Activated CD4-positive, alpha-beta T cell treated with anti-CD3 and anti-CD28 coated beads, Interleukin-10, Interleukin-2, amounts not matched to agents 100 ng/mL and 50 ng/mL, durations not matched to agents 16 hours and 8 hours (primary cell): Measurements from ENCODE around the gene BCL3.
"Not testable (repeated sequence)": the region's sequence is repeated elsewhere in the genome, so short reads cannot be mapped to it uniquely, and the experiment has no call there.

Source experiments
- DNase-seq: peaks from one replicate; pipeline ENCODE4 v3.0.0-alpha.2; 2020

BCL3 gene

DNA sequence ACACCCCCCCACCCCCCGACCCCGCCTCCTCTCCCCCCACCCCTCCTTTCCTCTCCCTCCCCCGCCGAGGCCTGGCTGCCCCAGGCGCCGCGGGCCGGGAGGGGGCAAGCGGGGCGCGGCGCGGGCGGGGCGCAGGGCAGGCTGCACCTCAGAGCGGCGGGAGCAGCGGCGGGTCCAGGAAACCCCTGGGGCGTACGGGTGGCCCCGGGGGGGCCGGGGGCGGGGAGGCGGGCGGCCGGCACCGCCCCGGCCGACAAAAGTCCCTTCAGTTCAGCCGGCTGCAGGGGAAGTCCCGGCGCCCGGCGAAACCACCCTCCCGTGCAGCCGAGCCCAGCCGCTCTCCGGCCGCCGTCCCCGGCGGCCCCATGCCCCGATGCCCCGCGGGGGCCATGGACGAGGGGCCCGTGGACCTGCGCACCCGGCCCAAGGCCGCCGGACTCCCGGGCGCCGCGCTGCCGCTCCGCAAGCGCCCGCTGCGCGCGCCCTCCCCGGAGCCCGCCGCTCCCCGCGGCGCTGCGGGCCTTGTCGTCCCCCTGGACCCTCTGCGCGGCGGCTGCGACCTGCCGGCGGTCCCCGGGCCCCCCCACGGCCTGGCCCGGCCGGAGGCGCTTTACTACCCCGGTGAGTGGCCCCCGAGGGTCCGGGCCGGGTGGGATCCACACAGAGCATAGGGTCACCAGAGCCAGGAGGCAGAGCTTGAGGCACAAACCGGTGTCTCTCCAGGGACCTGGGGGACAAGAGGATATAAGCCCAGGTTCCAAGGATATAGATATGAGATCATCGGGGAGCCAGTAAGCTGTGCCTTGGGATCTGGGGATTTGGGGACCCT, at the start of gene BCL3:
Gene BCL3 (plus strand): TSS at position 283 of the 829 bp plus-strand sequence. CDS start 83 bp downstream, at position 366.
- DNase-seq: peak; percentile 88

- DNase-seq: no peak
Observed at GRCh38 chr19:44700547-44700946, 48.0 kb upstream of the BCL3 start.

DNA sequence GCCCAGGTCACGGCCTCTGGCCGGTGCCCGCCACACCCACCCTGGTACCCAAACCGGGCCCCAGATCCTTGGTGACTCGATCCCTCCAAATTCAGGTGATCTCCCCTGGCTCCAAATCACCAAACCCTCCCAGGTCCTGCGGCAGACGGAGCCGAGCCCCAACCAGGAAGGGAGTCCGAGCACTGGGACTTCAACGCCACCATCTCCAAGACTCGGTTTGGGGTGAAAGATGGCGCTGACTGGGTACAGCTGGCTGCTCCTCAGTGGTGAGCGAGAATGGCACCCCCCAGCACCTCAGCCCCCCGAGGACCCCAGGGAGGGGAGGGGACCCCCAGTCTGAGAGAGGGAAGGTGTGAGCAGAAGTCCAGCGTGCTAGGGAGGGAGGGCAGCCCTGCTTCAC, 47.3 kb upstream of the BCL3 start:
- no peak for DNase-seq

- no peak for DNase-seq
Observed at GRCh38 chr19:44702551-44703176, 45.8 kb upstream of the BCL3 start.

- no peak for DNase-seq
Observed at GRCh38 chr19:44703336-44704078, 45.0 kb upstream of the BCL3 start.

DNA sequence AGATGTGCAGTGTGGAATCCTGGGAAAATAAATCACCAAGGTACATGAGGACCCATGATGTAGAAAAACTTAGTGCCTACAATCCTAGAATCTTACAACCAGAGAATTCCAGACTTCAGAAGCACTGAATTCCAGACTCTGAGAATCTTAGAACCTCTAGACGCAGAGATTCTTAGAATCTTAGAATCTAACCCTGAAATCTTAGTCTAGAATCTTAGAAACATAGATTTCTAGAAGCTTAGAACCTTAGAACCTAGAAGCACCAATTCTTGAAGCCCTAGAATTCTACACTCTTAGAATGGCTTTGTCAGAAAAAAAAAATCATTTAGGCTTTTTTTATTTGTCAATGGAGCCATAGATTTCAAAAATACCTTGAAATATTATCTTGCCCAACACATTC, 43.5 kb upstream of the BCL3 start:
- no peak for DNase-seq

DNA sequence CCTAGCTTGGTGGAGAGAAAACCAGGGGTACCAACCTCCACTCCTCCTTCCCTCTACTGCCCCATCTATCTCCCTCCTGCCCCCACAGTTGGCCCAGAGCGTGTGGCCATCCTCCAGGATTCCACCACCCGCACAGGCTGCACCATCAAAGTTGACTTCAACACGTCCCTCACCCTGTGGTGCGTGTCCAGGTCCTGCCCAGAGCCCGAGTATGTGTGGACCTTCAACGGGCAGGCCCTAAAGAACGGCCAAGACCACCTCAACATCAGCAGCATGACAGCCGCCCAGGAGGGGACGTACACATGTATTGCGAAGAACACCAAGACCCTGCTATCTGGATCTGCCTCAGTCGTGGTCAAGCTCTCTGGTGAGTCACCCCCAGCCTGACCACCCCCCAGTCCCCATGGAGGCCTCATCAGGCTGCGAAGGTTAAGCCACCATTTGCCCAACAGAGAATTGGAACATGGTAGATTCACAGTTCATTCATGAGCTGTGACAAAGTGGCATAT, 43.0 kb upstream of the BCL3 start:
- DNase-seq: no peak

- no peak for DNase-seq
Observed at GRCh38 chr19:44706506-44707236, 41.8 kb upstream of the BCL3 start.

DNA sequence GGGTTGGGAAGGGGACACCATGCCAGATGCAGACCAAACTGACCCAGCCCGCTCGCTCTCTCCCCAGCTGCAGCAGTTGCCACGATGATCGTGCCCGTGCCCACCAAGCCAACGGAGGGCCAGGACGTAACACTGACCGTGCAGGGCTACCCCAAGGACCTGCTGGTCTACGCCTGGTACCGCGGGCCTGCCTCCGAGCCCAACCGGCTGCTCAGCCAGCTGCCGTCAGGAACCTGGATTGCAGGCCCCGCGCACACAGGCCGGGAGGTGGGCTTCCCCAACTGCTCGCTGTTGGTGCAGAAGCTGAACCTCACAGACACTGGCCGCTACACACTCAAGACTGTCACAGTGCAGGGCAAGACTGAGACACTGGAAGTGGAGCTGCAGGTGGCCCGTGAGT, 40.7 kb upstream of the BCL3 start:
- no peak for DNase-seq

- DNase-seq: no peak
Observed at GRCh38 chr19:44708940-44709339, 39.6 kb upstream of the BCL3 start.

DNA sequence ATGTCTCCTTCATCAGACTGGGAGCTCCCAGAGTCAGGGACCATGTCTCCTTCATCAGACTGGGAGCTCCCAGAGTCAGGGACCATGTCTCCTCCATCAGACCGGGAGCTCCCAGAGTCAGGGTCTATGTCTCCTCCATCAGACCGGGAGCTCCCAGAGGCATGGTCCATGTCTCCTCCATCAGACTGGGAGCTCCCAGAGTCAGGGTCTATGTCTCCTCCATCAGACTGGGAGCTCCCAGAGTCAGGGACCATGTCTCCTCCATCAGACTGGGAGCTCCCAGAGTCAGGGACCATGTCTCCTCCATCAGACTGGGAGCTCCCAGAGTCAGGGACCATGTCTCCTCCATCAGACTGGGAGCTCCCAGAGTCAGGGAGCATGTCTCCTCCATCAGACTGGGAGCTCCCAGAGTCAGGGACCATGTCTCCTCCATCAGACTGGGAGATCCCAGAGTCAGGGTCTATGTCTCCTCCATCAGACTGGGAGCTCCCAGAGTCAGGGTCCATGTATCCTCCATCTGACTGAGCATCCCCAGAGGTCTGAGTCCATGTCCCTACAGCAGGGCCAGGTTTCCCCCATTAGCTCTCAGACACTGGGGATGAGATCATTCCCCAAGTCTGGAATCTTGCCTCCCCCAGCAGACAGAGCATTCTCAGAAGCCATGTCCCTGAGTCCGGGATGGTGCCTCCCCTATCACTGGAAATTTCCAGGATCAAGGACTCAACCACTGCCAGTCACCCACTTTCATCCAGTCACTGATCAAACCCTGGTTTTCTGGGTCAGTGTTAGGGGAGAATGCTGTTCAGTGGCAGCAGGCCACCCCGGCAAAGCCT, 38.9 kb upstream of the BCL3 start:
- DNase-seq: not testable (repeated sequence)

GRCh38 chr19:44710483-44710882, 38.0 kb upstream of the BCL3 start:
- DNase-seq: no peak

- DNase-seq: no peak
Observed at GRCh38 chr19:44712864-44713515, 35.5 kb upstream of the BCL3 start.

DNA sequence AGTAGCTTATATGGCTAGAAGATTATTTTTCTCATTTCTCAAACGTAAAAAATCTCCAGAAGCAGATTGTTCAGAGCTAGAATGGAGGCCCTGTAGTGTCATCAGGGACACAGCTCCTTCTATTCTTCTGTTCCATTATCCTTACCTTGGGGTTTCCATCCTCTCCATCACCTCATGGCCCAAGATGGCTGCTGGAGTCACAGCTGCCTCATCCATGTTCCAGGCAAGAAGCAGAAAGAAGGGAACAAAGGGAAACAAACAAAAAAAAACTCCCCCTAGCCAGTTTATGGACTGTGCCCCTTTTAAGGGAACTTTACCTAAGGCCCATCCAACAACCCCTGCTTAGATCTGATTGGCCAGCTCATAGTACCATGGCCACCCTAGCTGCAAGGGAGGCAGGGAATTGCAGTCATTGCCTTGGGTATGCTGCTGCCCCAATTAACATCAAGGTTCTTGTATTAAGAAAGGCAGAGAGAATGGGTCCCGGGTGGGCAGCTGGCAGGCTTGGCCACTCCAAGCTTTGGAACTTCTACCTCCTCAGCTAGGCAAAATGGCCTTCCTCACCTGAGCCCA, 33.8 kb upstream of the BCL3 start:
- DNase-seq: no peak

- no peak for DNase-seq
Observed at GRCh38 chr19:44717603-44718002, 30.9 kb upstream of the BCL3 start.

- no peak for DNase-seq
Observed at GRCh38 chr19:44718441-44719261, 29.9 kb upstream of the BCL3 start.

GRCh38 chr19:44719262-44719701, 29.2 kb upstream of the BCL3 start:
- DNase-seq: no peak

DNA sequence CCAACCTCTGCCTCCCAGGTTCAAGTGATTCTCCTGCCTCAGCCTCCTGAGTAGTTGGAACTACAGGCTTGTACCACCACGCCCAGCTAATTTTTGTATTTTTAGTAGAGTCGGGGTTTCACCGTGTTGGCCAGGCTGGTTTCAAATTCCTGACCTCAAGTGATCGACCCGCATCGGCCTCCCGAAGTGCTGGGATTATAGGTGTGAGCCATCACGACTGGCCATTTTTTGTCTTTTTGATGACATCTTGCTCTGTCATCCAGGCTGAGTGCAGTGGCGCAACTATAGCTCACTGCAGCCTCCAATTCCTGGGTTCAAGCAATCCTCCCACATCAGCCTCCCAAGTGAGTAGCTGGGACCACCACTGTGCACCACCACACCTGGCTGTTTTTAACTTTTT, 28.1 kb upstream of the BCL3 start:
- DNase-seq: not testable (repeated sequence)

GRCh38 chr19:44720945-44721344, 27.6 kb upstream of the BCL3 start:
- DNase-seq: no peak

DNA sequence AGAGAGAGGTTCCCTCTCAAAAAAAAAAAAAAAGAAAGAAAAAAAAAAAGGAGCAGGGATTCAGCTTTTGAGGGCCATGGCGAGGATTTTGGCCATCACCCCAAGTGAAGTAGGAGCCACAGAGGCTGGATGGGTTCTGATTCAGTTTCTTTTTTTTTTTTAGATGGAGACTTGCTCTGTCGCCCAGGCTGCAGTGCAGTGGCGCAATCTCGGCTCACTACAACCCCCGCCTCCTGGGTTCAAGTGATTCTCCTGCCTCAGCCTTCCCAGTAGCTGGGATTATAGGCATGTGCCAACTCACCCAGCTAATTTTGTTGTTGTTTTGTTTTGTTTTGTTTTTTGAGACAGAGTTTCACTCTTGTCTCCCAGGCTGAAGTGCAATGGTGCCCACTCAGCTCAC, 27.1 kb upstream of the BCL3 start:
- not testable (repeated sequence) for DNase-seq
